A673 (cell line): ENCODE data around the gene AKT3. TPM values are rescaled to one million over a fixed set of nuclear protein-coding genes. Genes with fewer than 3 reads are reported as not detected.

Experiments used
- BruUV-seq: library from RNA; stranded (reverse); fragments of 400-500 nt; replicated peaks from 2 replicates; lab custom pipeline; 2021; lab: Mats Ljungman, UMichigan
- CTCF ChIA-PET: fragments of 300-600 bp; sonication (Branson Sonifier 250); formaldehyde crosslinking; loops from one replicate; lab custom pipeline; 2022; ENCODE audit warnings: antibody characterized with exemption; lab: Charles Lee
- POLR2A ChIA-PET: fragments of 300-600 bp; sonication (Branson Sonifier 250); formaldehyde crosslinking; loops from one replicate; lab custom pipeline; 2022; ENCODE audit warnings: antibody characterized with exemption; ENCODE audit not compliant: low non-redundant PET; lab: Charles Lee
- DNase-seq: peaks from one replicate; pipeline ENCODE4 v3.0.0-alpha.2; 2015; ENCODE audit warnings: low spot score
- H3K27ac ChIP-seq: fragments of 200-600 bp; sonication (generic); 2 replicates; pipeline ENCODE4 v1.5.1; 2016; ENCODE audit warnings: mixed run types, low read depth, mild to moderate bottlenecking, mixed read lengths, antibody characterized with exemption, low read length; ENCODE audit not compliant: poor library complexity, severe bottlenecking
- H3K27me3 ChIP-seq: fragments of 200-600 bp; sonication (generic); replicated peaks from 2 replicates; pipeline ENCODE4 v1.6.1; 2017; ENCODE audit warnings: mixed run types, low read depth, mild to moderate bottlenecking, mixed read lengths, antibody characterized with exemption, low read length; ENCODE audit not compliant: insufficient read depth, poor library complexity
- H3K36me3 ChIP-seq: fragments of 200-600 bp; sonication (generic); 2 replicates; pipeline ENCODE4 v1.6.1; 2016; ENCODE audit warnings: mixed run types, mild to moderate bottlenecking, mixed read lengths, antibody characterized with exemption, low read length; ENCODE audit not compliant: insufficient read depth, poor library complexity, severe bottlenecking
- H3K4me1 ChIP-seq: fragments of 200-600 bp; sonication (generic); 2 replicates; pipeline ENCODE4 v1.6.1; 2017; ENCODE audit warnings: mixed run types, mild to moderate bottlenecking, mixed read lengths, antibody characterized with exemption, low read length; ENCODE audit not compliant: insufficient read depth, poor library complexity, severe bottlenecking
- H3K4me3 ChIP-seq: fragments of 200-600 bp; sonication (generic); 2 replicates; pipeline ENCODE4 v1.5.1; 2016; ENCODE audit warnings: low read depth, mixed run types, mild to moderate bottlenecking, mixed read lengths, low read length; ENCODE audit not compliant: poor library complexity, severe bottlenecking
- H3K9me3 ChIP-seq: fragments of 200-600 bp; sonication (generic); 2 replicates; pipeline ENCODE4 v1.6.1; 2016; ENCODE audit warnings: mixed run types, low read depth, mild to moderate bottlenecking, mixed read lengths, antibody characterized with exemption, low read length; ENCODE audit not compliant: poor library complexity, severe bottlenecking
- CTCF ChIP-seq: fragments of 300-800, 200-600 bp; sonication (generic); conservative IDR thresholded peaks from 2 replicates; pipeline ENCODE4 v1.5.1; 2017; ENCODE audit warnings: low read depth, mild to moderate bottlenecking, antibody characterized with exemption, low read length, moderate library complexity, mixed read lengths
- EZH2 ChIP-seq: fragments of 200-600 bp; sonication (generic); IDR thresholded peaks from 2 replicates; pipeline ENCODE4 v1.6.1; 2017; ENCODE audit warnings: borderline replicate concordance, low read depth, mild to moderate bottlenecking, mixed read lengths, antibody characterized with exemption, low read length; ENCODE audit not compliant: poor library complexity, severe bottlenecking
- intact Hi-C: fragments of 100-400 bp; cut with micrococcal nuclease; formaldehyde crosslinking; loops from one replicate; pipeline ENCODE4 v1.10.0; 2022; ENCODE audit not compliant: unreplicated experiment
- total RNA-seq: library from RNA; stranded (reverse); gene quantifications from 2 replicates; pipeline ENCODE4 v1.2.3, GENCODE V29; 2021

The AKT3 gene
- total RNA-seq, 1 experiment from 2014 or later: 14.4 TPM

DNA sequence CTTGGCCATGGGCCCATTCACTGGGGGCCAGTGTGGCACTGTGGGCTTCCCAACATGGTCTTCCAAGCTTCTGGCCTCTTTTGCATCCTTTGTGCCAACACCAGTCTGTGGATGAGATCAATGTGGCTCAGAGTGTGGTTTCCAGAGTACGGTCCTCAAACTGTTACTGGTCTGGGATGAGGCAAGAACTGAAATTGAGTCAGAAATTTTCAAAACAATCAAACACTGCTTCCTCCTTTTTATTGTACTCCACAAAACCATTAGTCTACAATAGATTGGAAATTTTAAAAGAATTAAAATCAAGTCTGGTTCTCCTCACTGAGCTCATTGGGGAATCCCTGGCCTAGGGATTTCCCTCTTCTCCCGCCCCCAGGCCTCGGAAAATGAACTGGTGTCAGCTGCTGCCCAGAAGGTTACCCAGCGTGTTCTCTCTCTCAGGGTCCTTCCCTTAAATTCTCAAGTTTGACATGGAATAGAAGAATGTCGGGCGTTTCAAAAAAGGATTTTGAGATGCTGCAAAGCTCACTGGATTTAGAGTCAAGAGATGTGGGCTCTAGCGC lies 372.2 kb downstream of the AKT3 start:
- BruUV-seq: no TSS peak

GRCh38 chr1:243475966-243476365 lies 374.1 kb downstream of the AKT3 start:
- peak; percentile 51 for TF ChIP-seq CTCF
- TF ChIP-seq EZH2: no peak
- H3K27me3 ChIP-seq: no peaks in the 10 kb centered on the region
- no peak overlapping the region for H3K27ac ChIP-seq
- H3K9me3 ChIP-seq: no peaks in the 10 kb centered on the region
- intact Hi-C loops: loop anchor here (5.0 to 10.0 kb wide), 2 partner anchors 269 to 796 kb away; no protein-coding TSS in a partner anchor
- peak; percentile 56 for DNase-seq
- ChIA-PET CTCF (no interaction called here), POLR2A (no interaction called here)
- H3K4me1 ChIP-seq: peaks cover 11% of the 10 kb centered on the region
- H3K4me3 ChIP-seq: no peak overlapping the region
- no peaks in the 10 kb centered on the region for H3K36me3 ChIP-seq
- BruUV-seq: no TSS peak

More for the DNA sequence above, 372.2 kb downstream of the AKT3 start:
- H3K4me1 ChIP-seq: peaks cover 6% of the 10 kb centered on the region
- H3K36me3 ChIP-seq: no peaks in the 10 kb centered on the region
- no peak overlapping the region for H3K27ac ChIP-seq
- H3K27me3 ChIP-seq: no peaks in the 10 kb centered on the region
- ChIA-PET CTCF (no interaction called here), POLR2A (no interaction called here)
- TF ChIP-seq CTCF (no peak), EZH2 (no peak)
- no peaks in the 10 kb centered on the region for H3K9me3 ChIP-seq
- no peak for DNase-seq
- no peak overlapping the region for H3K4me3 ChIP-seq
- intact Hi-C loops: loop anchor here (5.0 to 10.0 kb wide), 2 partner anchors 267 to 794 kb away; no protein-coding TSS in a partner anchor

- BruUV-seq: no TSS peak
- DNase-seq: no peak
- intact Hi-C loops: loop anchor here (5.0 to 10.0 kb wide), 2 partner anchors 270 to 797 kb away; no protein-coding TSS in a partner anchor
- no peak for TF ChIP-seq EZH2
- no peak for TF ChIP-seq CTCF
- no peaks in the 10 kb centered on the region for H3K9me3 ChIP-seq
- ChIA-PET POLR2A (no interaction called here), CTCF (no interaction called here)
- no peak overlapping the region for H3K4me3 ChIP-seq
- H3K36me3 ChIP-seq: no peaks in the 10 kb centered on the region
- H3K27ac ChIP-seq: no peak overlapping the region
- H3K27me3 ChIP-seq: no peaks in the 10 kb centered on the region
- peaks cover 11% of the 10 kb centered on the region for H3K4me1 ChIP-seq
Observed at GRCh38 chr1:243474906-243475305, 375.1 kb downstream of the AKT3 start.
